ENCODE data around the gene ZBTB32. TPM values are rescaled to one million over a fixed set of nuclear protein-coding genes. Genes with fewer than 3 reads are reported as not detected.

Gene ZBTB32
- total and polyA plus RNA-seq, 2 donors: 0.09 to 2.0 TPM

GRCh38 chr19:35736913-35737886, 32.8 kb downstream of the ZBTB32 start:
- DNase-seq (ENCODE audit: low read depth in 6 of 9, low spot score in 9 of 9): no peak
- Histone ChIP-seq H3K9me3 (ENCODE audit: control insufficient read depth in 2 of 2, insufficient read depth in 1 of 2, low read length in 1 of 2) (no peaks in the 10 kb centered on the region), H3K27me3 (ENCODE audit: control insufficient read depth in 2 of 2, insufficient read depth in 1 of 2, low read length in 1 of 2) (no peaks in the 10 kb centered on the region), H3K36me3 (ENCODE audit: control insufficient read depth in 2 of 2, insufficient read depth in 2 of 2, low read length in 1 of 2) (peaks cover 54 to 60% of the 10 kb centered on the region in 2 donors), H3K4me3 (ENCODE audit: low read length in 2 of 2) (no peak overlapping the region), H3K4me1 (ENCODE audit: control insufficient read depth in 2 of 2, insufficient read depth in 2 of 2, low read length in 2 of 2) (peaks cover 10 to 28% of the 10 kb centered on the region in 2 donors), H3K27ac (ENCODE audit: low read depth in 1 of 2, low read length in 1 of 2) (no peak overlapping the region)
- 89% methylated on average over 22 of the region's 22 CpGs for WGBS

- Histone ChIP-seq H3K36me3 (ENCODE audit: control insufficient read depth in 2 of 2, insufficient read depth in 2 of 2, low read length in 1 of 2) (peaks cover 49 to 51% of the 10 kb centered on the region in 2 donors), H3K4me3 (ENCODE audit: low read length in 2 of 2) (no peak overlapping the region), H3K27ac (ENCODE audit: low read depth in 1 of 2, low read length in 1 of 2) (no peak overlapping the region), H3K9me3 (ENCODE audit: control insufficient read depth in 2 of 2, insufficient read depth in 1 of 2, low read length in 1 of 2) (no peaks in the 10 kb centered on the region), H3K4me1 (ENCODE audit: control insufficient read depth in 2 of 2, insufficient read depth in 2 of 2, low read length in 2 of 2) (peaks cover 17 to 37% of the 10 kb centered on the region in 2 donors), H3K27me3 (ENCODE audit: control insufficient read depth in 2 of 2, insufficient read depth in 1 of 2, low read length in 1 of 2) (no peaks in the 10 kb centered on the region)
- WGBS: 97% methylated on average over 37 of the region's 37 CpGs
- DNase-seq (ENCODE audit: low read depth in 6 of 9, low spot score in 9 of 9): no peak
These were observed 33.9 kb downstream of the ZBTB32 start for GRCh38 chr19:35738021-35738886.

- Histone ChIP-seq H3K27me3 (ENCODE audit: control insufficient read depth in 2 of 2, insufficient read depth in 1 of 2, low read length in 1 of 2) (no peaks in the 10 kb centered on the region), H3K27ac (ENCODE audit: low read depth in 1 of 2, low read length in 1 of 2) (no peak overlapping the region), H3K9me3 (ENCODE audit: control insufficient read depth in 2 of 2, insufficient read depth in 1 of 2, low read length in 1 of 2) (no peaks in the 10 kb centered on the region), H3K4me1 (ENCODE audit: control insufficient read depth in 2 of 2, insufficient read depth in 2 of 2, low read length in 2 of 2) (peaks cover 17 to 38% of the 10 kb centered on the region in 2 donors), H3K4me3 (ENCODE audit: low read length in 2 of 2) (no peak overlapping the region), H3K36me3 (ENCODE audit: control insufficient read depth in 2 of 2, insufficient read depth in 2 of 2, low read length in 1 of 2) (peaks cover 43 to 49% of the 10 kb centered on the region in 2 donors)
- 98% methylated on average over 2 of the region's 2 CpGs for WGBS
- DNase-seq (ENCODE audit: low read depth in 6 of 9, low spot score in 9 of 9): no peak
These were observed 34.5 kb downstream of the ZBTB32 start for GRCh38 chr19:35738887-35739229.

GRCh38 chr19:35739275-35740107, 35.1 kb downstream of the ZBTB32 start:
- H3K27me3 ChIP-seq (ENCODE audit: control insufficient read depth in 2 of 2, insufficient read depth in 1 of 2, low read length in 1 of 2): no peaks in the 10 kb centered on the region
- peaks cover 0 to 2% of the 10 kb centered on the region in 2 donors for H3K9me3 ChIP-seq (ENCODE audit: control insufficient read depth in 2 of 2, insufficient read depth in 1 of 2, low read length in 1 of 2)
- H3K4me1 ChIP-seq (ENCODE audit: control insufficient read depth in 2 of 2, insufficient read depth in 2 of 2, low read length in 2 of 2): peaks cover 20 to 44% of the 10 kb centered on the region in 2 donors
- WGBS: 94% methylated on average over 29 of the region's 29 CpGs
- H3K36me3 ChIP-seq (ENCODE audit: control insufficient read depth in 2 of 2, insufficient read depth in 2 of 2, low read length in 1 of 2): peaks cover 37 to 44% of the 10 kb centered on the region in 2 donors
- H3K4me3 ChIP-seq (ENCODE audit: low read length in 2 of 2): peak overlapping the region in 1 of 2 donors; percentile 79
- DNase-seq (ENCODE audit: low read depth in 6 of 9, low spot score in 9 of 9): no peak
- no peak overlapping the region for H3K27ac ChIP-seq (ENCODE audit: low read depth in 1 of 2, low read length in 1 of 2)

GRCh38 chr19:35740108-35740422, 35.7 kb downstream of the ZBTB32 start:
- peak overlapping the region; percentile 79 for H3K4me3 ChIP-seq (ENCODE audit: low read length in 2 of 2)
- peak overlapping the region; percentile 38 to 43 for H3K27ac ChIP-seq (ENCODE audit: low read depth in 1 of 2, low read length in 1 of 2)
- H3K27me3 ChIP-seq (ENCODE audit: control insufficient read depth in 2 of 2, insufficient read depth in 1 of 2, low read length in 1 of 2): no peaks in the 10 kb centered on the region
- DNase-seq (ENCODE audit: low read depth in 6 of 9, low spot score in 9 of 9): no peak
- H3K9me3 ChIP-seq (ENCODE audit: control insufficient read depth in 2 of 2, insufficient read depth in 1 of 2, low read length in 1 of 2): peaks cover 0 to 3% of the 10 kb centered on the region in 2 donors
- H3K36me3 ChIP-seq (ENCODE audit: control insufficient read depth in 2 of 2, insufficient read depth in 2 of 2, low read length in 1 of 2): peaks cover 31 to 38% of the 10 kb centered on the region in 2 donors
- H3K4me1 ChIP-seq (ENCODE audit: control insufficient read depth in 2 of 2, insufficient read depth in 2 of 2, low read length in 2 of 2): peaks cover 21 to 47% of the 10 kb centered on the region in 2 donors
- 13% methylated on average over 16 of the region's 16 CpGs for WGBS

- peaks cover 0 to 3% of the 10 kb centered on the region in 2 donors for H3K9me3 ChIP-seq (ENCODE audit: control insufficient read depth in 2 of 2, insufficient read depth in 1 of 2, low read length in 1 of 2)
- peak overlapping the region; percentile 79 for H3K4me3 ChIP-seq (ENCODE audit: low read length in 2 of 2)
- H3K36me3 ChIP-seq (ENCODE audit: control insufficient read depth in 2 of 2, insufficient read depth in 2 of 2, low read length in 1 of 2): peaks cover 26 to 34% of the 10 kb centered on the region in 2 donors
- peaks cover 21 to 47% of the 10 kb centered on the region in 2 donors for H3K4me1 ChIP-seq (ENCODE audit: control insufficient read depth in 2 of 2, insufficient read depth in 2 of 2, low read length in 2 of 2)
- peak; percentile 90 to 98 (median 96) for DNase-seq (ENCODE audit: low read depth in 6 of 9, low spot score in 9 of 9)
- H3K27me3 ChIP-seq (ENCODE audit: control insufficient read depth in 2 of 2, insufficient read depth in 1 of 2, low read length in 1 of 2): no peaks in the 10 kb centered on the region
- peak overlapping the region; percentile 96 to 97 for H3K27ac ChIP-seq (ENCODE audit: low read depth in 1 of 2, low read length in 1 of 2)
- under 1% methylated on average over 63 of the region's 63 CpGs for WGBS
These were observed 36.3 kb downstream of the ZBTB32 start for GRCh38 chr19:35740423-35741202.

- H3K4me3 ChIP-seq (ENCODE audit: low read length in 2 of 2): peak overlapping the region; percentile 79
- H3K9me3 ChIP-seq (ENCODE audit: control insufficient read depth in 2 of 2, insufficient read depth in 1 of 2, low read length in 1 of 2): peaks cover 0 to 3% of the 10 kb centered on the region in 2 donors
- peaks cover 23 to 34% of the 10 kb centered on the region in 2 donors for H3K36me3 ChIP-seq (ENCODE audit: control insufficient read depth in 2 of 2, insufficient read depth in 2 of 2, low read length in 1 of 2)
- 4% methylated on average over 12 of the region's 12 CpGs for WGBS
- H3K4me1 ChIP-seq (ENCODE audit: control insufficient read depth in 2 of 2, insufficient read depth in 2 of 2, low read length in 2 of 2): peaks cover 27 to 52% of the 10 kb centered on the region in 2 donors
- no peaks in the 10 kb centered on the region for H3K27me3 ChIP-seq (ENCODE audit: control insufficient read depth in 2 of 2, insufficient read depth in 1 of 2, low read length in 1 of 2)
- no peak for DNase-seq (ENCODE audit: low read depth in 6 of 9, low spot score in 9 of 9)
- peak overlapping the region; percentile 96 to 97 for H3K27ac ChIP-seq (ENCODE audit: low read depth in 1 of 2, low read length in 1 of 2)
These were observed 36.8 kb downstream of the ZBTB32 start for GRCh38 chr19:35741203-35741515.

- Histone ChIP-seq H3K27ac (ENCODE audit: low read depth in 1 of 2, low read length in 1 of 2) (peak within 1 kb of the TSS; percentile 96 to 97), H3K4me1 (ENCODE audit: control insufficient read depth in 2 of 2, insufficient read depth in 2 of 2, low read length in 2 of 2) (peaks cover 30 to 53% of the 10 kb centered on the region in 2 donors), H3K9me3 (ENCODE audit: control insufficient read depth in 2 of 2, insufficient read depth in 1 of 2, low read length in 1 of 2) (peaks cover 0 to 3% of the 10 kb centered on the region in 2 donors), H3K27me3 (ENCODE audit: control insufficient read depth in 2 of 2, insufficient read depth in 1 of 2, low read length in 1 of 2) (no peaks in the 10 kb centered on the region), H3K4me3 (ENCODE audit: low read length in 2 of 2) (peak within 1 kb of the TSS; percentile 8 to 79), H3K36me3 (ENCODE audit: control insufficient read depth in 2 of 2, insufficient read depth in 2 of 2, low read length in 1 of 2) (peaks cover 14 to 25% of the 10 kb centered on the region in 2 donors)
- peak in 3 of 9 donors; percentile 37 to 81 (median 60) for DNase-seq (ENCODE audit: low read depth in 6 of 9, low spot score in 9 of 9)
- WGBS: 17% methylated on average over 9 of the region's 9 CpGs
These were observed 37.9 kb downstream of the ZBTB32 start, which contains the start of gene IGFLR1 for GRCh38 chr19:35742121-35742724. IGFLR1 (minus strand) TSS chr19:35742452; CDS start chr19:35741180, 1,272 bp downstream.
